ENCODE results near the gene HOXA3. TPM values are rescaled to one million over a fixed set of nuclear protein-coding genes. Genes with fewer than 3 reads are reported as not detected.

Gene HOXA3
- total RNA-seq, 1 donor from 2014 or later = 8.7 TPM

- ATAC-seq (no peak), DNase-seq (peak; percentile 62)
- Histone ChIP-seq H3K27ac (no peak overlapping the region), H3K27me3 (peaks cover 96% of the 10 kb centered on the region), H3K9me3 (no peaks in the 10 kb centered on the region), H3K4me3 (no peak overlapping the region), H3K4me1 (peaks cover 14% of the 10 kb centered on the region), H3K36me3 (no peaks in the 10 kb centered on the region)
- no peak for TF ChIP-seq CTCF (IDR thresholded peaks at IDR 0.05)
- intact Hi-C loops (cut with DNase I) = no loop called here
These were observed 46.8 kb upstream of the HOXA3 start for GRCh38 chr7:27198871-27199801.

GRCh38 chr7:27198138-27198841 is 45.9 kb upstream of the HOXA3 start:
- ATAC-seq = no peak
- intact Hi-C loops (cut with DNase I) = no loop called here

GRCh38 chr7:27197137-27198042 is 45.0 kb upstream of the HOXA3 start:
- H3K27ac ChIP-seq = no peak overlapping the region
- TF ChIP-seq CTCF (IDR thresholded peaks at IDR 0.05) = no peak
- no peak overlapping the region for H3K4me3 ChIP-seq
- DNase-seq = no peak
- H3K4me1 ChIP-seq = peaks cover 22% of the 10 kb centered on the region
- no peaks in the 10 kb centered on the region for H3K9me3 ChIP-seq
- peaks cover 96% of the 10 kb centered on the region for H3K27me3 ChIP-seq
- intact Hi-C loops (cut with DNase I) = no loop called here
- no peak for ATAC-seq
- H3K36me3 ChIP-seq = no peaks in the 10 kb centered on the region

More at GRCh38 chr7:27198138-27198841, 45.9 kb upstream of the HOXA3 start:
- no peak overlapping the region for H3K27ac ChIP-seq
- peaks cover 15% of the 10 kb centered on the region for H3K4me1 ChIP-seq
- no peak overlapping the region for H3K4me3 ChIP-seq
- H3K36me3 ChIP-seq = no peaks in the 10 kb centered on the region
- no peaks in the 10 kb centered on the region for H3K9me3 ChIP-seq
- DNase-seq = peak; percentile 57
- no peak for TF ChIP-seq CTCF (IDR thresholded peaks at IDR 0.05)
- H3K27me3 ChIP-seq = peaks cover 96% of the 10 kb centered on the region

DNA sequence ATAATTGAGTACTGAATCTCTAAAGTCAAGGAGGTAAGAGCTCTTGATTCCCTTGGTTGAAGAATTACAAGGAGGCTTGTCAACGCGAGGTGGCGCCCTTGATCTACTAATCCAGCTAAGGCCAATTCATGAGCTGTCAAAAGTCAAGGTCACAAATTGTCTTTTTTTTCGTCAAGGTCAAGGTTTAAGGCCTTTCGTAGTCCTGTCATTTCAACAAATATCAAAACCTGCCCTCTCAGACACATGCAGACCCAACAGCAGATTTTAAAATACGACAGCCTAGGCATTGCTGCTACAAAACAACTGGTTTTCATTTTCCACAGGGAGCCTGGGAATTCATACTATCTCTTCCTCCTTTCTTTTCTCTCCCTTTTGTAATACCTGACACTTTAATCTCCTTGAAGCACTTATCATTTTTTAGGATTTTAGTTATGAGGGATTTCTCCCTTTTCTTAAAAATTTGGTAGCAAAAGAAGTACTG is 43.9 kb upstream of the HOXA3 start:
- intact Hi-C loops (cut with DNase I) = no loop called here
- Histone ChIP-seq H3K27me3 (peaks cover 96% of the 10 kb centered on the region), H3K4me1 (peaks cover 23% of the 10 kb centered on the region), H3K9me3 (no peaks in the 10 kb centered on the region), H3K36me3 (no peaks in the 10 kb centered on the region), H3K27ac (no peak overlapping the region), H3K4me3 (no peak overlapping the region)
- DNase-seq = peak; percentile 87
- peak; percentile 54 for ATAC-seq
- TF ChIP-seq CTCF (IDR thresholded peaks at IDR 0.05) = peak; percentile 83

All from upper lobe of right lung (tissue), 1 donor.